HG03103 (cell line): ENCODE measurements around the gene HUWE1.
A peak's percentile ranks its signal among the peaks of the same experiment; 100 is the strongest.

ENCODE experiments used
- ATAC-seq: cut with Tn5 transposase; IDR thresholded peaks from one replicate; pipeline ENCODE4 v1.9.1; 2021; ENCODE audit warnings: low read depth; ENCODE audit not compliant: unreplicated experiment

The HUWE1 gene

DNA sequence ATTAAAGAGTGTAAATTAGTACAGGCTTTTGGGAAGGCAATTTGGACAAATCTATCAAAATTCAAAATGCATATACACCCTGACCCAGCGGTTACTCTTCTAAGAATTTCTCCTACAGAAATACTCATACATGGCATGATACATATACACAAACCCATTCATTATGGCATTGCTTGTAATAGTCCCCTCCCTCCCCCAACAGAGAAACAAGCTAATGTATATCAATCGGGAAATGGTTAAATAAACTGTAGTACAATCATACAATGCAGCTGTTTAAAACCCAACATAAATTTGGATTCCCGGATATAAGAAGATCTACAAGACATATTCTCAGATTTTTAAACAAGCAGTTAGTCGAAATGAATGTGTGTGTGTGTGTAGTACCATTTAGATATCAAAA lies 808 bp downstream of the HUWE1 start:
- no peak for ATAC-seq

DNA sequence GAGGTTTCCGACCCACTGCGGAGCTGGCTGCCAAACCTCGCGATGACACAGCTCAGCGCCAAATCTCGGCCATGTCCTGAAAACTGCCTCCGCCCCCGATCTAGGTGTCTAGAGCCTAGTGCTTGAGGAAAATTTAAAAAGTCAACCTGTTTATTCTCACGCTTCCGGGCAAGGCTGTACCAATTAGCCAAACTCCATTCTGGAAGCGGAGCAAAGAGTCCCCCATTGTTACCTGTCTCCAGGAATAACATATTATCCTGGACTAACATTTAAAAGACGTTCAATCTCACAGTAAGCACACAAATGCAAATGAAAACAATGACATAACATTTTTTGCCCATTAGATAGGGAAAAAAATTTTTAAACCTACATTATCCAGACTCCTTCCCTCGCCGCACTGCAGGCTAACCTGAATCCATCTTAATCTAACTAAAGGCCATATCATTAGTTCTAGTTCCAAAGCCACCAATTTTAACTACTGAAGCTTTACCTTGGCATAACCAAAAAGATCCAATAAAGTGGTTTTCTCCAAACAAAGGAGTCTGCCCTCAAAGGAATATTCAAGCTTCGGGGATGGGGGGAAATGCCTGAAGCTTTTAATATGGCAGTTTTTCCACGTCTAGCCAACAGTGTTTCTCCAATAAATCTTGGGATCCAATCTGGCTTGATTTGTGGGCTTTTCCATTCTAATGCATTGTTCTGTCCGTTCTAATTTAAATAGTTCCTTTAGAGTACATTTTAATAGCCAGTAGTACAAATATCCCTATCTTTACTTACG lies 1.9 kb downstream of the HUWE1 start:
- ATAC-seq = no peak

DNA sequence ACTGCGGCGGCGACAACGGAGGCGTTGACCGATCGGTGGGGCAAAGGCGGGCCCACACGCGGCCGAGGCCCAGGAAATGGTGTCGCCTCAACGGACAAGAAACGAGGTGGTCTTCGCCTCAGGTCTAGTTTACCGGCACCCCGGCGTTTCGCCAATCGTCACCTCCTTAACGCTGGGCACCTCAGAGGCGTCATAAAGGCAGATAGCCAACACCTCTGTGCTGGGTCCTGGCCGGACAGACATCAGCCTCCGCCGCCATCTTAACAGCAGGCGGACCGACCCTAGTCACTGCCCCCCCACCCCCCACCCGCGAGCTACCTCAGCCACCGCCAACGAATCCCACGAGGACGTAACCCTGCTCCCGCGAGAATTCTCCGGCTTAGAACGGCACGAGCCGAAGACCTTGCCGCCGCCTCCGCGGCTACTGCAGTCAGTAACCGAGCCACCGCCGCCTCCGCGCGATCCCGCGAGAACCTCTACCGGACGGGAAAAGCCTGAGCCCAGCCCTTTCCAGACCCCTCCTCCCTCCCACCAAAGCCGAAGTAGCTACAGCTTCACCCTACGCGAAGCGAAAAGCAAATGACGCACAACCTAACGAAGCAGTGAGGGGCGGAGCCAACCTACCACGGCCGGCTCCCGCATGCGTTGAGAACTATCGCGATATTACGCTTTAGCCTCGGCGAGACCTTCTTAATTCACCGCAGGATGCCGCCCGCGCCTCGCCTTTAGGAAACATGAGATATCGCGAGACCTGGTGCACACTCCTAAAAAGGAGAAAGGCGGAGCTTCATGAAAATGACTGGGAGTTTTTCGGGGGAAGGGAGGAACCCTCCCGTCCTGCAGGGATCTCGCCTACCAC lies 2.7 kb downstream of the HUWE1 start:
- ATAC-seq = peak; percentile 68

DNA sequence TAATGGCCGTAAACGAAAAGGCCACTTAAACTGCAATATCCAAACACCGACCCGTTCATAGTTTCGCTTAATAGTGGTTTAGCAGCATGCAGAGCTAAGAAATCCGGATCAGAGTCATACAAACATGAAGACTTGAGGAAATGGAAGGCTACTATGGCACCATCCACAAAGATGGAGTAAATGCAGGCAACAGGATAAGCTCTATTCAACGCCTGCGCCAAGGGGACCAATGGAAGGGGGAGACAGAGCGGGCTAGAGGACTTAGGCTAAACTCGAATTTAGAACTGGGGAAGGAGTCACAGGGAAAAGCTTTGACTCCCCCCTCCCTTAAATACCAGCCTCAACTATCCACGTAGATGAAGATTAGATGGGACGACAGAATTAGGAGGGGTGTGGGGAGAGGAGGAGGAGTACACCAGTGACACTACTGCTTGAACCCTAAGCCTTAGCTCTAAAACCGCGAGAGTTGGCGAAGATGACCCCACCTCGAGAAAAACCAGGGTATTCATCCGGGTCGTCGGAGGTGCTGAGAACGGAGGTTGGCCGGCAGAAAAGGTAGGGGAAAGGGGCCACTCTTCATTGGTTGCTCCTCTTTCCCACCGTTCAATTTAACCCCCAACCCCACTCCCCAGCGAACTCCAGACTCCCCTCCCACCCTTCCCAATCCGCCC lies 3.5 kb downstream of the HUWE1 start:
- ATAC-seq = no peak

DNA sequence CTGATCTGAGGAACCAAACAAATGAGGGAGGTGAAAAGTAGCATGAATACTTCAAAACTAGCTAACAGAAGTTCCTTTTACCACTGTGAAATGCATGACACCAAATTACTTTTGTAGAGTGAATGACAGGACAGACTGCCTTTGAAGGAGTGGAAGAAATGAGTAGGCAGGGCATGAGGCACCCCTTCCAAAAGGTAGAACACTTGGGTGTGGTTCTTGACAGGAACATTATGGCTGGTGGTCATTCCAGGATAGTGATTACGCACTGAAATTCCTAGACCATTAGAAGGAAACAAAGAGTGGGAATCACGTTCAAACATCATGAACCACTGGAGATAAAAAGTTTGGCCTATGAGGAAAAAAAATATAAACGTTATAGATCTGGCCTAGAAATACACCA lies 4.9 kb downstream of the HUWE1 start:
- no peak for ATAC-seq

DNA sequence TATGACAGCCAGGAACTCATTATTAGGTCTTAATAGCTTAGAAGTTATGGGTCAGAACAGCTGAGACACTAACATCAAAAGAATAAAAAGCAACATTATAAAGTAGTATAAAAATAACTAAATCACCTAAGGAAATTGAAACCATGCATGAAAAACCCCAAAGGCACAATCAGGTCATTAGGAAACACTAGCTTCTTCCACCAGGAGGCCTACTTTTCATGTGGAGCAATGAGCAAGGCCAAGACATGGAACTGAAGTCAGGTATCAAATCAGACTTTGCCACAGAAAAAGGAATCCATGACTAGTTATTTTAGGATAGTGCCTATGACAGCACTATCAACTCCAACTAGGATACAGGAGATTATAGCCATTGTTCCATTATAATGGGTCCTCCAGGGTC lies 7.9 kb downstream of the HUWE1 start:
- no peak for ATAC-seq

DNA sequence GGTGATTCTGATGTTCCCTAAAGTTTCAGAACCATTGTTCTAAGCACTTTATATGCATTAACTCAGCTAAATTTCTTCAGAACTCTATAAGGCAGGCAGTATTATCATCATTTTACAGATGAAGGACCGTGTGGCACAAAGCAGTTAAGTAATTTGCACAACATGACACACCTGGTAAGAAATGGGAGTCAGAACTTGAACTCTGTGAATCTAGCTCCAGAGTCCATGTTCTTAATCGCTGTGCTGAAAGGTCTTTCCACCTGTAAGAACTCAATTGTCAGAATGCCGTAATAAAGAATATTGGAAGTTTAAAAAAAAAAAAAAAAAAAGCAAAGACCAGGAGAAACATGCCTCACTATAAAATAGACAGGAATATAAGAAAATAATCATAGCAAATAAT lies 9.2 kb downstream of the HUWE1 start:
- no peak for ATAC-seq

DNA sequence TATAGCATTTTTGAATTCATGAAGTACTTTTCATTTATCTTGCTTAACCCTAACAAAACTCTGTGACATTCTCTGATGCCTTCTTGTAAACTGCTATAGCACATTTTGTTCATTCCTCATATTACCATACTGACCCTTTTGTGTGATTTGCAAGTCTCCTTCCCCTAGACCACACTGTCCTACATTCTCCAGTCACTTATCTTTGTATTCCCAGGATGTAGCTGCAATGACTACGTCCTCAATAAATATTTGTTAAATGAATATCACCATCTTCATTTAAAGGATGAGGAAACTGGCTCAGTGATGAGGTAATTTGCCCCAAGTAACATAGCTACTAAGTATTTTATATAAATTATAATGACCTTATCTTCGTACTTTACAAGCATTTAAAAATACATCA lies 11.9 kb downstream of the HUWE1 start:
- no peak for ATAC-seq

DNA sequence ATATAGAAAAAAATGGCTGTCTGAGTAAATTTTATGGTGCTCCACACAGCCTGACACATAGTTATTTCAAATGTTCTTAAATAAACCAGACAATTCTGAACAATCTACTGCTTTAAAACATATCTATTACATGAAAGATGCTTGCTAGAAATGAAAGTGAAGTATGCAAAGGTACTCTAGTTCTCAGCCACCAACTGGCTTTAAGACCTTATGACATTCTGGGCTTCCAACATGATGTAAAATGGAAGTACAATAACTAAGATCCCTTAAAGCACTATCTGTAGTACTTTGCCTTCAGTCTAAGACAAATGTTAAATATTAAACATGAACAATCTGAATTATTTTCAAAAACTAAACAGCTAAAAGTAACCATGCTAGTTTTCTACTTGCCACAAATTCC lies 17.3 kb downstream of the HUWE1 start:
- no peak for ATAC-seq

DNA sequence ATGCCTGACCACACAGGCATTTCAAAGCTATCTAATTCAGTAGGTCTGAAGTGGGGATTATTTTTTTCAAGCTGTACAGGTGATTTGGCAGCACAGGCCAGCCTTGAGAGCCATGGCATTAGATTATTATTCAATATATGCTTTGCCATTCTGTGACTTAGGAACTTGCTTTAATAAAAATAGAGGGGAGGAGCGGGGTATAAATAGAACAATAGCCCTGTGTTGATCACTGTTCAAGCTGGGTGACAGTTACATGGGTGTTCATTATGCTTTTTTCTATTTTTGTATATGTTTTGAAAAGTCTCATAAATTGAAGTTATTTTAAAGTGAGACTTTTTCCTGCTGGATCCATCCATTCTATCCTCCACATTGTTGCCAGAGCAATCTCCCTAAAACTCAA lies 20.3 kb downstream of the HUWE1 start:
- no peak for ATAC-seq

DNA sequence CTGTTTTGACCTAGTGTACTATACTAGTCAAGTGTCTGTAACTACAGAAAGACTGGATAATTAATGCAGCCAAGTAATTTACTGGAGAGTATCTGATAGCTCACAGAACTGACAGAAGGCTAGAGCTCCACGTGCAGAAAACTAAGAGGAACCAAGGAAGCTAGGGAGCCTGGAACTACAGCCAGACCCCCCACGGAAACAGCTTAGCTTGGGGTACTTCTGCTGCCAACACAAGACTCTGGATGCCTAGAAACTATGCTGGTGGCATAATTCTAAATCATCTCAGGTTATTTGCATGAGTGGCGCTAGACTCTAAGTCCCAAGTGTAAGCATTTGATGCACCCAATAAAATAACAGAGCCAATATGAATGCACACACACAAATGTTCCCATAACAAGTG lies 26.5 kb downstream of the HUWE1 start:
- ATAC-seq = no peak

DNA sequence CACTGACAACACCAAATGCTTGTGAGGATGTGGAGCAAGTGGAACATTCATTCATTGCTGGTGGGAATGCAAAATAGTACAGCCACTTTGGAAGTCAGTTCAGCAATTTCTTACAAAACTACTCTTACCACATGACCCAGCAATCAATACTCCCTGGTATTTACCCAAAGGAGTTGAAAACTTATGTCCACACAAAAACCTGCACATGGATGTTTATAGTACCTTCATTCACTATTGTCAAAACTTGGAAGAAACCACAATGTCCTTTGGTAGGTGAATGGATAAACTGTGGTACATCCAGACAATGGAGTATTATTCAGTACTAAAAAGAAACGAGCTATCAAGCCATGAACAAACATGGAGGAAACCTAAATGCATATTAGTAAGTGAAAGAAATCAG lies 27.5 kb downstream of the HUWE1 start:
- no peak for ATAC-seq

DNA sequence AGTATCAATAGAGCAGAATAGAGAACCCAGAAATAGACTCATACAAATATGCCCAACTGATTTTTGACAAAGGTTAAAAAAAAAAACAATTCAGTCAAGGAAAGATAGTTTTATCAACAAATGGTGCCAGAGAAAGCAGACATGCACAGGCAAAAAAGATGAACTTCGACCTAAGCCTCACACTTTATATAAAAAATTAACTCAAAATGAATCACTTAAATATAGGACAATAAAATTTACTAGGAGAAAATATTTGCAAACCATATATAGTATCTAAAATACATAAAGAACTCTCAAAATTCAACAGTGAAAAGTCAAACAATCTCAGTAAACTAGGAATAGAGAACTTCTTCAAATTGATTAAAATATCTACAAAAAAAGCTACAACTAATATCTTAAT lies 29.7 kb downstream of the HUWE1 start:
- no peak for ATAC-seq

DNA sequence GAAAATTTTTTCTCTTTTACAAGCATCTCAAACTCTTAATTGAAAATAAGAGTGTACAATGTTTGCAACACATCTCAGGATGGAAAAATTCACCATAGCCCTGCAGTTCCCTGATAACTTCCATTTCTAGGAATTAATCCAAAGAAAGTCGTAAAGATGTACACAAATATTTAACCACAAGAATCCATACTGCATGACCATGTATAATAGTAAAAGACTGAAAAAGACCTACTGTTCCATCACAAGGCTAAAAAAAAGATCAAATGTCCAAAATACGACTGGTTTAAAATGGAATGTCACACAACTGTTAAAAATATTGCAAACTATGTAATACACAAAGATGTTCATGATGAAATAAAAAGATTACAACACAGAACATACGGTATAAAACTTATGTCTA lies 32.1 kb downstream of the HUWE1 start:
- ATAC-seq = no peak

DNA sequence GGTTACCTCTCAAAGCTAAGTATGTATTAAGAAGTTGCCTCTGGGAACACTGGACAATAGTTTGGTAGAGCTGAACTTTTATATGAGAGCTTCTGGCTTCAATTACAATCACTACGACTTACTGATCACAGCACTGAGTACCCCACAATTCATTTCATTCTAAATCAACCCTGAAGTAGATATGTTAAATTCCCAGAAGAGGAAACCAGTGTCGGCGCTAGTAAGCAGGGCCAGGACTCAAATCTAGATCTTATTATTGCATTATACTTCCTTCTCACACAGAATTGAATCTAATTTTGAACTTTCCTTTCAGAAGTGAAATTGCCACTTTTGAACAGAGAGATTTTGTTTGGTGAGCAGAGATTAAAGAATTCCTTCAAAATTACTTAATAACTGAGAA lies 41.8 kb downstream of the HUWE1 start:
- ATAC-seq = no peak

DNA sequence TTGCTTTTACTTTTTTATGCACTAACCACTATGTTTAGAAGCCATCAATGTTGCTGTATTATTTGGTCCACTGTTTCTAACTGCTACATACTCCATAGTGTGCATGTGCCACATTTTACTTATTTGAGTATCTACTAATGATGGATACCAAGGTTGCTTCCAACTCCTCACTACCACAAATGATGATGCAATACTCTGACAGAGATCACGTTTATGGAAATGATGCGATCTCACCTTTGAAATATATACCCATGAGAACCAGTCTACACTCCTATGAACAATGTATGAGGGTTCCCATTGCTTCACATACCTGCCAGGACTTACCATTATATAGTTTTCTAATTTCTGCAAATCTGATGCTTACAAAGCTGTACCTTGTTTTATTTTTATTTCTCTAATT lies 44.2 kb downstream of the HUWE1 start:
- ATAC-seq = no peak

DNA sequence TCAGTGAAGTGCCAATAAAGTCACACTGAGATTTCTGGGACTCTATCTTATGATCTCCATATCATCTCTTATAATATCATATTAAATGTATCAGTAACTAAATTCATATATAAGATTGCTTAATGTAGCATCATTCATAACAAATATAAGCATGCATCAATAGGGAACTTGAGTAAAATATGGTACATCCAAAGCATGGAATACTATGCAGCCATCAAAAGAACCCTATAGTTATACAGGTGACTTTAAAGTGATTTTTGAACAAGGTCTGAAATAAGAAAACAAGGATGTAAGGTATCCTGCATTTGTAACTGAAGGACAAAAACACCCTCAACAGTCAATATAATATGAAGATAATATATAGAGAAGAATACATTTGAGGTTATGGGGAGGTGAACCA lies 47.3 kb downstream of the HUWE1 start:
- ATAC-seq = no peak

DNA sequence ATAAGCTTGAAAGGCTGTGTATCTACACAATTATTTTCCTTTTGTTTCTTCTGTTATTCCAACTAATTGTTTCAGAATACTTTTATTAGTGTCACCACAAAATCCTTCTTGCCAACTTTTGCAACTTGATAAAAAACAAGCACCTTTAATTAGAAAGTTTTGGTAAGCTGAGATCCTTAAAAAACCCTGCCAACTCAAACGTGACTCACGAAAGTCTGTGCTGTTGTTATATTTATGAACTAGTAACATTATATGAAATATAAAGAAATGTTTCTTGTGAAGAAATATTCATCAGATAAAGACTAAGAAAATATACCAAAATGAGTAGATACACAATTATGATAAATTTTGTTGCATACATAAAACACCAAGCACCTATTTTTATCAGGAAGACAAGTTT lies 49.0 kb downstream of the HUWE1 start:
- ATAC-seq = no peak

DNA sequence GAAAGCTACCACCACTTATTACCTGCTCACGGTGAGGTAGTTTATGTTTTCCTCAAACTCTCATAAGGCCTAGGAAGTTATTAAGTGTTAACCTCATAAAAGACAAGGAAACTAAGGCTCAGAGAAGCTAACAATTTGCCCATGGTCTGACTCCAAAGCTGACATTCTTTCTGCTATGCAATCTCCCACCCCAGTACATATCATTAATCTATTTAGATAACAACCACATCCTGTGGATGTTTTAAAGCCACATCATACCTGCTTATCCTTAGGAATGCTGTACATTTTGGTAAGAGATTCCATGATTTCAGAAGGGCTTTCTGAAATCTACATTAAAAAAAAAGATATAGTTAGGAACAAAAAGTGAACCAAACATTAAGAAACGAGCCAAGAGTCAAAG lies 55.4 kb downstream of the HUWE1 start:
- ATAC-seq = no peak

DNA sequence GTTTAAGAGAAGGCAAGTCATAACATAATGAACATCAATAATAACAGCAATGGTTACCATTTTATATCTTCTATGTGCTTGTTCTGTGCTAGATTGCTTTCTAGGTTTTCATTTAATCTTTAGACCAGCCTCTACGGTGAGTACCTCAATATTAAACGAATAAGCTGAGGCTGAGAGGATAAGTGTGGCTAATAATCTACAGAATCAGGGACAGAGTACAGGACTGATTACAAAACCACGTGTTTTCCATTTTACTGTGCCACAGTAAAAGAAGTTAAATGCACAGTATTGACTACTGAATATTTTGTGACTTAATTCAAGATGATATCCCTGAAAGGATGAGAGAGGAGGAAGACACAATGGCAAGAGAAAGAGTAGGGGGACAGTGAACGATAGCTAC lies 56.3 kb downstream of the HUWE1 start:
- no peak for ATAC-seq

DNA sequence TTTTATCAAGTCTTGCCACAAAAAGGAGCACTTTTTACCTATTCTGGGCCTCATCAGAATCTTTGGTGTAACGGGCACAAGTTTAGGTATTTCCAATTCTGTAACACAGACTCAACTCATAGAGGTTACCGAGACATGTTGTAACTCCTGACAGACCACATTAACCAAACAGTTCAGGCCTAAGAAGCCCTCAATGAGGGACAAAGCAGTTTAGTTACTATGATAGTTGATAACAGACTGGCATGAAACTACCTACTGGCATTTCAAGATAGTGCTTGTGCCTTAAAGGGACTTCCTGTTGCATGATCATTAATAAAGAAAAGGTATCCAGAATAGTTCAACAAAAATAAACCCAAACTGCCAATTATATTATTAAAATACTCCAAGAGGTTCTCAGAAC lies 64.1 kb downstream of the HUWE1 start:
- ATAC-seq = no peak
